ENCODE data around the gene NCAM1.
"Not testable (repeated sequence)": the region's sequence is repeated elsewhere in the genome, so short reads cannot be mapped to it uniquely, and the experiment has no call there.

NCAM1 gene

GRCh38 chr11:113035708-113036107 lies 74.5 kb downstream of the NCAM1 start:
- Histone ChIP-seq H3K27me3 (ENCODE audit: control insufficient read depth, insufficient read depth, low read length) (no peaks in the 10 kb centered on the region), H3K9ac (ENCODE audit: low read length) (no peak overlapping the region), H3K4me1 (ENCODE audit: control insufficient read depth, insufficient read depth, low read length) (no peaks in the 10 kb centered on the region), H3K4me3 (ENCODE audit: low read length) (no peak overlapping the region), H3K9me3 (ENCODE audit: control insufficient read depth, low read length) (no peaks in the 10 kb centered on the region), H3K36me3 (ENCODE audit: control insufficient read depth, insufficient read depth, low read length) (no peaks in the 10 kb centered on the region)

- H3K9me3 ChIP-seq (ENCODE audit: control insufficient read depth, low read length), result no peaks in the 10 kb centered on the region
- H3K4me1 ChIP-seq (ENCODE audit: control insufficient read depth, insufficient read depth, low read length), result no peaks in the 10 kb centered on the region
- no peaks in the 10 kb centered on the region for H3K36me3 ChIP-seq (ENCODE audit: control insufficient read depth, insufficient read depth, low read length)
- no peaks in the 10 kb centered on the region for H3K27me3 ChIP-seq (ENCODE audit: control insufficient read depth, insufficient read depth, low read length)
- H3K9ac ChIP-seq (ENCODE audit: low read length), result no peak overlapping the region
- no peak overlapping the region for H3K4me3 ChIP-seq (ENCODE audit: low read length)
These were observed 82.5 kb downstream of the NCAM1 start for GRCh38 chr11:113043698-113044097.

GRCh38 chr11:113045146-113045545 lies 83.9 kb downstream of the NCAM1 start:
- Histone ChIP-seq H3K27me3 (ENCODE audit: control insufficient read depth, insufficient read depth, low read length) (no peaks in the 10 kb centered on the region), H3K4me1 (ENCODE audit: control insufficient read depth, insufficient read depth, low read length) (no peaks in the 10 kb centered on the region), H3K36me3 (ENCODE audit: control insufficient read depth, insufficient read depth, low read length) (no peaks in the 10 kb centered on the region), H3K9me3 (ENCODE audit: control insufficient read depth, low read length) (no peaks in the 10 kb centered on the region), H3K9ac (ENCODE audit: low read length) (no peak overlapping the region), H3K4me3 (ENCODE audit: low read length) (no peak overlapping the region)

GRCh38 chr11:113046866-113047265 lies 85.6 kb downstream of the NCAM1 start:
- Histone ChIP-seq H3K27me3 (ENCODE audit: control insufficient read depth, insufficient read depth, low read length) (no peaks in the 10 kb centered on the region), H3K36me3 (ENCODE audit: control insufficient read depth, insufficient read depth, low read length) (no peaks in the 10 kb centered on the region), H3K4me3 (ENCODE audit: low read length) (no peak overlapping the region), H3K9ac (ENCODE audit: low read length) (no peak overlapping the region), H3K9me3 (ENCODE audit: control insufficient read depth, low read length) (no peaks in the 10 kb centered on the region), H3K4me1 (ENCODE audit: control insufficient read depth, insufficient read depth, low read length) (no peaks in the 10 kb centered on the region)

GRCh38 chr11:113048820-113049768 lies 87.9 kb downstream of the NCAM1 start:
- Histone ChIP-seq H3K9ac (ENCODE audit: low read length) (no peak overlapping the region), H3K4me1 (ENCODE audit: control insufficient read depth, insufficient read depth, low read length) (no peaks in the 10 kb centered on the region), H3K9me3 (ENCODE audit: control insufficient read depth, low read length) (no peaks in the 10 kb centered on the region), H3K36me3 (ENCODE audit: control insufficient read depth, insufficient read depth, low read length) (no peaks in the 10 kb centered on the region), H3K27me3 (ENCODE audit: control insufficient read depth, insufficient read depth, low read length) (no peaks in the 10 kb centered on the region), H3K4me3 (ENCODE audit: low read length) (no peak overlapping the region)

- H3K9me3 ChIP-seq (ENCODE audit: control insufficient read depth, low read length); H3K36me3 ChIP-seq (ENCODE audit: control insufficient read depth, insufficient read depth, low read length); H3K9ac ChIP-seq (ENCODE audit: low read length); H3K27me3 ChIP-seq (ENCODE audit: control insufficient read depth, insufficient read depth, low read length); H3K4me3 ChIP-seq (ENCODE audit: low read length); H3K4me1 ChIP-seq (ENCODE audit: control insufficient read depth, insufficient read depth, low read length): not testable (repeated sequence)
These were observed 91.8 kb downstream of the NCAM1 start for GRCh38 chr11:113053042-113053441.

- Histone ChIP-seq H3K9me3 (ENCODE audit: control insufficient read depth, low read length) (no peaks in the 10 kb centered on the region), H3K9ac (ENCODE audit: low read length) (no peak overlapping the region), H3K4me3 (ENCODE audit: low read length) (no peak overlapping the region), H3K27me3 (ENCODE audit: control insufficient read depth, insufficient read depth, low read length) (no peaks in the 10 kb centered on the region), H3K36me3 (ENCODE audit: control insufficient read depth, insufficient read depth, low read length) (no peaks in the 10 kb centered on the region), H3K4me1 (ENCODE audit: control insufficient read depth, insufficient read depth, low read length) (no peaks in the 10 kb centered on the region)
These were observed 95.8 kb downstream of the NCAM1 start for GRCh38 chr11:113057038-113057437.

GRCh38 chr11:113059548-113059947 lies 98.3 kb downstream of the NCAM1 start:
- Histone ChIP-seq H3K4me3 (ENCODE audit: low read length) (no peak overlapping the region), H3K36me3 (ENCODE audit: control insufficient read depth, insufficient read depth, low read length) (no peaks in the 10 kb centered on the region), H3K4me1 (ENCODE audit: control insufficient read depth, insufficient read depth, low read length) (no peaks in the 10 kb centered on the region), H3K27me3 (ENCODE audit: control insufficient read depth, insufficient read depth, low read length) (no peaks in the 10 kb centered on the region), H3K9ac (ENCODE audit: low read length) (no peak overlapping the region), H3K9me3 (ENCODE audit: control insufficient read depth, low read length) (no peaks in the 10 kb centered on the region)

- H3K9ac ChIP-seq (ENCODE audit: low read length), result no peak overlapping the region
- no peaks in the 10 kb centered on the region for H3K4me1 ChIP-seq (ENCODE audit: control insufficient read depth, insufficient read depth, low read length)
- H3K4me3 ChIP-seq (ENCODE audit: low read length), result no peak overlapping the region
- H3K27me3 ChIP-seq (ENCODE audit: control insufficient read depth, insufficient read depth, low read length), result no peaks in the 10 kb centered on the region
- H3K9me3 ChIP-seq (ENCODE audit: control insufficient read depth, low read length), result no peaks in the 10 kb centered on the region
- no peaks in the 10 kb centered on the region for H3K36me3 ChIP-seq (ENCODE audit: control insufficient read depth, insufficient read depth, low read length)
These were observed 104.1 kb downstream of the NCAM1 start for GRCh38 chr11:113065330-113065729.

- H3K9ac ChIP-seq (ENCODE audit: low read length), result no peak overlapping the region
- H3K4me1 ChIP-seq (ENCODE audit: control insufficient read depth, insufficient read depth, low read length), result no peaks in the 10 kb centered on the region
- no peak overlapping the region for H3K4me3 ChIP-seq (ENCODE audit: low read length)
- H3K9me3 ChIP-seq (ENCODE audit: control insufficient read depth, low read length), result no peaks in the 10 kb centered on the region
- no peaks in the 10 kb centered on the region for H3K27me3 ChIP-seq (ENCODE audit: control insufficient read depth, insufficient read depth, low read length)
- no peaks in the 10 kb centered on the region for H3K36me3 ChIP-seq (ENCODE audit: control insufficient read depth, insufficient read depth, low read length)
These were observed 111.1 kb downstream of the NCAM1 start for GRCh38 chr11:113072237-113072858.

- H3K4me3 ChIP-seq (ENCODE audit: low read length), result no peak overlapping the region
- no peak overlapping the region for H3K9ac ChIP-seq (ENCODE audit: low read length)
- no peaks in the 10 kb centered on the region for H3K4me1 ChIP-seq (ENCODE audit: control insufficient read depth, insufficient read depth, low read length)
- no peaks in the 10 kb centered on the region for H3K27me3 ChIP-seq (ENCODE audit: control insufficient read depth, insufficient read depth, low read length)
- H3K9me3 ChIP-seq (ENCODE audit: control insufficient read depth, low read length), result no peaks in the 10 kb centered on the region
- H3K36me3 ChIP-seq (ENCODE audit: control insufficient read depth, insufficient read depth, low read length), result no peaks in the 10 kb centered on the region
These were observed 112.2 kb downstream of the NCAM1 start for GRCh38 chr11:113073290-113073953.

GRCh38 chr11:113075586-113076095 lies 114.4 kb downstream of the NCAM1 start:
- H3K9ac ChIP-seq (ENCODE audit: low read length), result no peak overlapping the region
- no peaks in the 10 kb centered on the region for H3K9me3 ChIP-seq (ENCODE audit: control insufficient read depth, low read length)
- H3K36me3 ChIP-seq (ENCODE audit: control insufficient read depth, insufficient read depth, low read length), result no peaks in the 10 kb centered on the region
- H3K4me1 ChIP-seq (ENCODE audit: control insufficient read depth, insufficient read depth, low read length), result no peaks in the 10 kb centered on the region
- H3K4me3 ChIP-seq (ENCODE audit: low read length), result no peak overlapping the region
- no peaks in the 10 kb centered on the region for H3K27me3 ChIP-seq (ENCODE audit: control insufficient read depth, insufficient read depth, low read length)

All from mucosa of stomach (tissue), 1 donor.